ENCODE measurements around the gene UST. TPM values are rescaled to one million over a fixed set of nuclear protein-coding genes. Genes with fewer than 3 reads are reported as not detected.

UST gene
- total RNA-seq, 1 experiment from 2014 or later, result 3.9 TPM

GRCh38 chr6:148745926-148746325 lies 904 bp upstream of the UST start:
- ATAC-seq (peak; percentile 1; the same call in 1 of the 2 replicates), DNase-seq (peak; percentile 37)
- Histone ChIP-seq H3K9me3 (ENCODE audit: low read length) (no peaks in the 10 kb centered on the region), H3K27me3 (ENCODE audit: low read length) (no peaks in the 10 kb centered on the region), H3K4me2 (ENCODE audit: low read length) (peak overlapping the region; percentile 94), H4K20me1 (ENCODE audit: low read length) (no peaks in the 10 kb centered on the region), H3K9me2 (replicated peaks; ENCODE audit: low read length) (no peaks in the 10 kb centered on the region), H3K4me1 (ENCODE audit: insufficient read depth, low read length) (peaks cover 7% of the 10 kb centered on the region; the same call in 1 of the 2 replicates), H3K36me3 (ENCODE audit: low read depth, low read length) (no peaks in the 10 kb centered on the region; the same call in 1 of the 2 replicates), H3K79me2 (ENCODE audit: low read length) (peaks cover 14% of the 10 kb centered on the region; the same call in 1 of the 2 replicates), H3K27ac (ENCODE audit: low read length) (no peak overlapping the region), H2AFZ (ENCODE audit: low read length) (peak overlapping the region; percentile 96), H3K9ac (ENCODE audit: low read length) (peak overlapping the region; percentile 36; the same call in 1 of the 2 replicates), H3F3A (ENCODE audit: low read length, unreplicated experiment) (no peaks in the 10 kb centered on the region), H3K4me3 (ENCODE audit: low read length) (peak overlapping the region; percentile 88)
- TF ChIP-seq EZH2phosphoT487 (IDR thresholded peaks at IDR 0.05; ENCODE audit: borderline replicate concordance, low read length), result no peak
- TF ChIP-seq CTCF (conservative IDR thresholded peaks at IDR 0.05; ENCODE audit: low read depth, low read length), result no peak
- no peak for TF ChIP-seq EZH2 (IDR thresholded peaks at IDR 0.05; ENCODE audit: low read length, unreplicated experiment)
- intact Hi-C loops (cut with micrococcal nuclease), result loop anchor here (1.0 to 5.0 kb wide), 5 partner anchors 123 to 686 kb away; no protein-coding TSS in a partner anchor
- CTCF ChIA-PET, result no interaction called here
- BruUV-seq (replicated peaks), result TSS peak; percentile 29
- POLR2A ChIA-PET (ENCODE audit: unreplicated experiment), result no interaction called here

GRCh38 chr6:148747145-148747470 lies 278 bp downstream of the UST start:
- Histone ChIP-seq H3K9me2 (replicated peaks; ENCODE audit: low read length) (no peaks in the 10 kb centered on the region), H3K9me3 (ENCODE audit: low read length) (no peaks in the 10 kb centered on the region), H2AFZ (ENCODE audit: low read length) (peak overlapping the region; percentile 86), H3K9ac (ENCODE audit: low read length) (peak overlapping the region; percentile 44; the same call in 1 of the 2 replicates), H4K20me1 (ENCODE audit: low read length) (no peaks in the 10 kb centered on the region), H3K36me3 (ENCODE audit: low read depth, low read length) (no peaks in the 10 kb centered on the region; the same call in 1 of the 2 replicates), H3K4me1 (ENCODE audit: insufficient read depth, low read length) (peaks cover 7% of the 10 kb centered on the region; the same call in 1 of the 2 replicates), H3F3A (ENCODE audit: low read length, unreplicated experiment) (no peaks in the 10 kb centered on the region), H3K27ac (ENCODE audit: low read length) (no peak overlapping the region), H3K27me3 (ENCODE audit: low read length) (no peaks in the 10 kb centered on the region), H3K4me3 (ENCODE audit: low read length) (peak overlapping the region; percentile 88), H3K4me2 (ENCODE audit: low read length) (peak overlapping the region; percentile 99), H3K79me2 (ENCODE audit: low read length) (peaks cover 14% of the 10 kb centered on the region; the same call in 1 of the 2 replicates)
- ChIA-PET POLR2A (ENCODE audit: unreplicated experiment) (no interaction called here), CTCF (no interaction called here)
- BruUV-seq (replicated peaks), result no TSS peak
- TF ChIP-seq EZH2 (IDR thresholded peaks at IDR 0.05; ENCODE audit: low read length, unreplicated experiment) (no peak), CTCF (conservative IDR thresholded peaks at IDR 0.05; ENCODE audit: low read depth, low read length) (no peak), EZH2phosphoT487 (IDR thresholded peaks at IDR 0.05; ENCODE audit: borderline replicate concordance, low read length) (no peak)
- DNase-seq (peak; percentile 21), ATAC-seq (peak; percentile 29)
- intact Hi-C loops (cut with micrococcal nuclease), result loop anchor here (2.0 to 5.0 kb wide), 3 partner anchors 122 to 685 kb away; no protein-coding TSS in a partner anchor
